H4 (cell line): ENCODE measurements around the gene CDH4. TPM values are rescaled to one million over a fixed set of nuclear protein-coding genes. Genes with fewer than 3 reads are reported as not detected.

Source experiments
- DNase-seq: peaks from one replicate; pipeline ENCODE4 v3.0.0-alpha.2; 2015; ENCODE audit warnings: low spot score
- total RNA-seq: library from RNA; depleted of rRNA; stranded (reverse); fragments of >200 nt; shearing (Covaris generic); gene quantifications from 2 replicates; pipeline ENCODE4 v1.2.3, GENCODE V29; 2014

CDH4 gene
- total RNA-seq, 1 experiment from 2014 or later = 0.14 TPM

- no peak for DNase-seq
These were observed 510.2 kb downstream of the CDH4 start for GRCh38 chr20:61762167-61762710.

GRCh38 chr20:61762886-61763739 lies 511.1 kb downstream of the CDH4 start:
- no peak for DNase-seq

- no peak for DNase-seq
These were observed 511.8 kb downstream of the CDH4 start for GRCh38 chr20:61763740-61764400.

- no peak for DNase-seq
These were observed 512.5 kb downstream of the CDH4 start for GRCh38 chr20:61764471-61765025.

- DNase-seq = no peak
These were observed 513.2 kb downstream of the CDH4 start for GRCh38 chr20:61765081-61765870.

- DNase-seq = no peak
These were observed 514.0 kb downstream of the CDH4 start for GRCh38 chr20:61765871-61766654.

- no peak for DNase-seq
These were observed 515.0 kb downstream of the CDH4 start for GRCh38 chr20:61766921-61767610.

- no peak for DNase-seq
These were observed 515.9 kb downstream of the CDH4 start for GRCh38 chr20:61767761-61768494.

GRCh38 chr20:61768571-61769285 lies 516.7 kb downstream of the CDH4 start:
- DNase-seq = no peak

GRCh38 chr20:61769286-61769832 lies 517.3 kb downstream of the CDH4 start:
- no peak for DNase-seq

GRCh38 chr20:61770113-61770585 lies 518.1 kb downstream of the CDH4 start:
- no peak for DNase-seq

- DNase-seq = no peak
These were observed 519.8 kb downstream of the CDH4 start for GRCh38 chr20:61771805-61772350.

- DNase-seq = no peak
These were observed 521.0 kb downstream of the CDH4 start for GRCh38 chr20:61772828-61773631.

GRCh38 chr20:61773926-61774587 lies 522.0 kb downstream of the CDH4 start:
- no peak for DNase-seq

- no peak for DNase-seq
These were observed 523.4 kb downstream of the CDH4 start for GRCh38 chr20:61775423-61775822.

GRCh38 chr20:61776491-61777075 lies 524.5 kb downstream of the CDH4 start:
- no peak for DNase-seq
